ENCODE results near the gene MDM4. TPM values are rescaled to one million over a fixed set of nuclear protein-coding genes. Genes with fewer than 3 reads are reported as not detected.

MDM4 gene
- total RNA-seq, 4 donors from 2014 or later = 72.3 to 177 (median 102) TPM

DNA sequence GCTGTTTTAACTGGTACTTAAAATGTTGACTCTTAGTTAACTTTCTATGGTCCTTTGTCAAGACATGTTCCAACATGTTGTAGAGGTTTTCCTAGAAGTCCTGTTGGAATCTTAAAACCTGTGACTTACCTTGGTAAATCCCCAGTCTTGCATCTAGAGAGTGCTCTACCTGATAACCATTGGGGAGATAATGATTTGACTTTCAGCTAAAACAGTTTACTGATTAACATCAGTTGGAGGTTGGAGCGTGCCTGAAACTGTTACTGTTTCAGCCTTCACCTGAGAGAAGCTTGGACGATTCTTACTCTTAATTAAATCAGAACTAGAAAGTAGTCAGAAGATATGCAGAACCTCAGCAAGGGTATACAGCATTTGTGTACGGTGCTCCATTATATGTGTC is 8.8 kb downstream of the MDM4 start:
- TF ChIP-seq POLR2A (IDR thresholded peaks at IDR 0.05) = no peak
- TF ChIP-seq, protein P1, sequence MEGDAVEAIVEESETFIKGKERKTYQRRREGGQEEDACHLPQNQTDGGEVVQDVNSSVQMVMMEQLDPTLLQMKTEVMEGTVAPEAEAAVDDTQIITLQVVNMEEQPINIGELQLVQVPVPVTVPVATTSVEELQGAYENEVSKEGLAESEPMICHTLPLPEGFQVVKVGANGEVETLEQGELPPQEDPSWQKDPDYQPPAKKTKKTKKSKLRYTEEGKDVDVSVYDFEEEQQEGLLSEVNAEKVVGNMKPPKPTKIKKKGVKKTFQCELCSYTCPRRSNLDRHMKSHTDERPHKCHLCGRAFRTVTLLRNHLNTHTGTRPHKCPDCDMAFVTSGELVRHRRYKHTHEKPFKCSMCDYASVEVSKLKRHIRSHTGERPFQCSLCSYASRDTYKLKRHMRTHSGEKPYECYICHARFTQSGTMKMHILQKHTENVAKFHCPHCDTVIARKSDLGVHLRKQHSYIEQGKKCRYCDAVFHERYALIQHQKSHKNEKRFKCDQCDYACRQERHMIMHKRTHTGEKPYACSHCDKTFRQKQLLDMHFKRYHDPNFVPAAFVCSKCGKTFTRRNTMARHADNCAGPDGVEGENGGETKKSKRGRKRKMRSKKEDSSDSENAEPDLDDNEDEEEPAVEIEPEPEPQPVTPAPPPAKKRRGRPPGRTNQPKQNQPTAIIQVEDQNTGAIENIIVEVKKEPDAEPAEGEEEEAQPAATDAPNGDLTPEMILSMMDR (IDR thresholded peaks at IDR 0.05) = no peak
- no peak for DNase-seq
- intact Hi-C loops (cut with DNase I) = no loop called here
- no peaks in the 10 kb centered on the region for H3K27me3 ChIP-seq
- WGBS, 2 donors = 88% methylated on average over 3 of the region's 3 CpGs
- peaks cover 29 to 38% of the 10 kb centered on the region in 2 donors for H3K36me3 ChIP-seq
- H3K9me3 ChIP-seq = no peaks in the 10 kb centered on the region
- H3K4me3 ChIP-seq (replicated peaks in 1 of 3) = no peak overlapping the region
- no peak overlapping the region for H3K27ac ChIP-seq
- peaks cover 4 to 5% of the 10 kb centered on the region in 2 donors for H3K4me1 ChIP-seq

DNA sequence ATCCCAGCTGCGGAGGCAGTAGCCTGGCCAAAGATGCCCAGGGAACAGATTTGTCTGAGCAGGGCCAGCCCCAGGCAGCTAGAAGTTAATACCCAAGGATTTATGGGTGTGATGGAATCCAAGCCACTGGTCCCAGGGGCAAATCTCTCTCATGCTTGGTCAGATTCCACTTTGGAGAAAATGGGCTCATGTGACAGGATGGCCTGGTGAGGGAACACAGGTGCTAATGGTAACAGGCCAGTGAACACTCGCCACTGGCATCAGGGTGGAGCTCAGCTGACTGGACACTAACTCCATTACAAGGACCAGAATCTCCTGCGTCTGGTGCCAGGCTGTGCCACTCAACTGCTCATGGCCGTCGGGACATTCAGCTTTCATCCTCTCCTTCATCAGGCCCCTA is 12.0 kb downstream of the MDM4 start:
- H3K4me3 ChIP-seq (replicated peaks in 1 of 3) = no peak overlapping the region
- peaks cover 48 to 55% of the 10 kb centered on the region in 2 donors for H3K36me3 ChIP-seq
- 90 to 91% methylated on average over 5 of the region's 5 CpGs for WGBS, 2 donors
- TF ChIP-seq, protein P1 (IDR thresholded peaks at IDR 0.05) = no peak
- TF ChIP-seq POLR2A (IDR thresholded peaks at IDR 0.05) = no peak
- H3K9me3 ChIP-seq = no peaks in the 10 kb centered on the region
- no peaks in the 10 kb centered on the region for H3K4me1 ChIP-seq
- H3K27me3 ChIP-seq = no peaks in the 10 kb centered on the region
- no peak overlapping the region for H3K27ac ChIP-seq
- intact Hi-C loops (cut with DNase I) = no loop called here
- DNase-seq = no peak

DNA sequence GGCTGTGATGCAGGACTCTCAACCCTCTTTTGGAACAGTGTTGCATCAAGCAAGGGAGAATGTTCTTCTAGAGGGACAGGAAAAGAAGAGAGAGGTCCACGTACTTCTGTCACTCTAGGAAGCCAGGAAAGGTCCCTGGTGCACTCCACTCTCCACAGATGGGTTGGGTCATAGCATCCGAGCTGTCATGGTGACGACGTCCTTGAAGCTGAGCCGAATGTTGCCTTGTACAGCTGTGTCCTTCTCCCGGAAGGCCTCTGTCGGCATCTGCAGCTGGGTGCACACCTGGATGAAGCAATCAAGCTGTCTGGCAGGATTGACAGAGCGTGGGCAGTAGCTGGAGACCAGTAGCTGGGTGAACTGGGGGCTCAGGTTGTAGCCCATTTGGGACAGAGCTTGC is 12.5 kb downstream of the MDM4 start:
- Histone ChIP-seq H3K27me3 (no peaks in the 10 kb centered on the region), H3K9me3 (no peaks in the 10 kb centered on the region), H3K4me1 (no peaks in the 10 kb centered on the region), H3K27ac (no peak overlapping the region), H3K4me3 (replicated peaks in 1 of 3) (no peak overlapping the region), H3K36me3 (peaks cover 48 to 58% of the 10 kb centered on the region in 2 donors)
- intact Hi-C loops (cut with DNase I) = no loop called here
- WGBS, 2 donors = 94 to 98% methylated on average over 5 to 8 of the region's 8 CpGs
- TF ChIP-seq, protein P1 (IDR thresholded peaks at IDR 0.05) = no peak
- no peak for TF ChIP-seq POLR2A (IDR thresholded peaks at IDR 0.05)
- no peak for DNase-seq

DNA sequence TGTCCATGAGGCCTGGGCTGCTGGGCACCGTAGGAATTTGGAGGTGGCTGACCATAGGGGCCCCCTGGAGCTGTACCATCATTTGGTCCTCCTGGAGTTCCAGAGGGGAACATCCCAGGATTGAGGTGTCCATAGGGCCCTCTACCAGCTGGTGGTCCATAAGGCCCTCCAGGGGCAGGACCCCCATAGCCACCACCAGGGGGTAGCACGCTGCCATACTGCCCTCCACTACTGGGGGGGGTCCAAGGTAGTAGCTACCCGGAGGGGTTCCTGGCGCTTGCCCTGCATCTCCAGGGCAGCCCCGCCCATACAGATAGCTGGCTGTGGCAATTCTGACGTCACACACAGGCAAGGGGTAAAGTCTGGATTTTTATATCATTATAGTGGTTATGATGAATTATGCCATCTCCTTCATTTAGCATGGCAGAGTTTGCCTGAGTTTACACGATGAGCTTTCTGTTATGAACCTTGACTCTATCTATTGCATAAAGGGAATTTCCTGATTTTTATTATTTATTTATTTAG is 13.2 kb downstream of the MDM4 start:
- Histone ChIP-seq H3K4me3 (replicated peaks in 1 of 3) (no peak overlapping the region), H3K36me3 (peaks cover 48 to 58% of the 10 kb centered on the region in 2 donors), H3K27me3 (no peaks in the 10 kb centered on the region), H3K9me3 (no peaks in the 10 kb centered on the region), H3K27ac (no peak overlapping the region), H3K4me1 (no peaks in the 10 kb centered on the region)
- intact Hi-C loops (cut with DNase I) = no loop called here
- no peak for DNase-seq
- WGBS, 2 donors = 88 to 89% methylated on average over 5 to 7 of the region's 7 CpGs
- TF ChIP-seq POLR2A (IDR thresholded peaks at IDR 0.05) = no peak
- TF ChIP-seq, protein P1 (IDR thresholded peaks at IDR 0.05) = no peak

DNA sequence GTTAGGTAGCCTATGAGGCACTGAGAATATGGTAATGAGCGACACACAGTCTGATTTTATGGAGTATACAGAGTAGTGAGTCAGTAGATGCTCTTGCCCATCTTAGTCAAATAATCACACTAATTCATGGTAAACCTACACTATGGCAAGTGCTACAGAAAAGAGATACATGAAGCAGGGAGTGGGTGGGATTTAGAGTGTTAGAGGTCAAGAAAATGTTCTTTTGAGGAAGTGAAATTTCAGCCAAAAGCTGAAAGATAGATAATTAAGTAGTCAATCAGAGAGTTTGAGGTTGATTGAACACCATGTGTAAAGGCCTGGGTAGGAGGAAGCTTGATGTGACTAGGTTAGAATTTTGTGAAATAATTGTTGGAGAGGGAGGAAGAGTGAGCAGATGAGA is 14.7 kb downstream of the MDM4 start:
- Histone ChIP-seq H3K4me3 (replicated peaks in 1 of 3) (no peak overlapping the region), H3K4me1 (no peaks in the 10 kb centered on the region), H3K27me3 (no peaks in the 10 kb centered on the region), H3K27ac (no peak overlapping the region), H3K36me3 (peaks cover 48 to 54% of the 10 kb centered on the region in 2 donors), H3K9me3 (no peaks in the 10 kb centered on the region)
- WGBS, 2 donors = 100% methylated on average over 1 of the region's 1 CpG
- intact Hi-C loops (cut with DNase I) = no loop called here
- no peak for DNase-seq
- no peak for TF ChIP-seq POLR2A (IDR thresholded peaks at IDR 0.05)
- TF ChIP-seq, protein P1 (IDR thresholded peaks at IDR 0.05) = no peak
